Heart left ventricle (tissue), 16 donors: ENCODE measurements around the gene CXCL3. TPM values are rescaled to one million over a fixed set of nuclear protein-coding genes. Genes with fewer than 3 reads are reported as not detected.

Experiments used
- ATAC-seq, 4 donors: fragments of 200-7000 bp; cut with Tn5 transposase; one replicate each; pipeline ENCODE4 v1.9.1; 2020 to 2022; ENCODE audit warnings: moderate library complexity in 4 of 4, mild to moderate bottlenecking in 3 of 4, moderate number of reproducible peaks in 1 of 4
- DNase-seq, 5 donors: peaks; one replicate each; pipeline ENCODE4 v3.0.0-alpha.2; 2020
- H3K27ac ChIP-seq, 12 donors: fragments of 200-600 bp; sonication (generic) in 4 of 12; one replicate each; pipeline versions ENCODE4 v1.5.0 to v1.8.0; 2016 to 2022; ENCODE audit warnings: mild to moderate bottlenecking in 2 of 12
- H3K27me3 ChIP-seq, 9 donors: fragments of 200-600 bp; sonication (generic) in 2 of 9; one replicate each; pipeline versions ENCODE4 v1.5.1 to v1.8.0; 2016 to 2022; ENCODE audit warnings: mild to moderate bottlenecking in 3 of 9
- H3K36me3 ChIP-seq, 9 donors: fragments of 200-600 bp; sonication (generic) in 2 of 9; one replicate each; pipeline versions ENCODE4 v1.5.0 to v1.8.0; 2018 to 2022; ENCODE audit warnings: mild to moderate bottlenecking in 2 of 9
- H3K4me1 ChIP-seq, 12 donors: fragments of 200-600 bp; sonication (generic) in 4 of 12; one replicate each; pipeline versions ENCODE4 v1.5.0 to v1.8.0; 2016 to 2022; ENCODE audit warnings: mild to moderate bottlenecking in 3 of 12
- H3K4me3 ChIP-seq, 12 donors: fragments of 200-600 bp; sonication (generic) in 4 of 12; one replicate each; pipeline versions ENCODE4 v1.5.0 to v1.8.0; 2017 to 2022; ENCODE audit warnings: mild to moderate bottlenecking in 9 of 12, moderate library complexity in 4 of 12
- H3K9me3 ChIP-seq, 12 donors: fragments of 200-600 bp; sonication (generic) in 4 of 12; one replicate each; pipeline versions ENCODE4 v1.5.0 to v1.8.0; 2016 to 2022; ENCODE audit warnings: mild to moderate bottlenecking in 1 of 12
- CTCF ChIP-seq, 12 donors: fragments of 200-600 bp; sonication (generic) in 4 of 12; IDR thresholded peaks; one replicate each; pipeline versions ENCODE4 v1.5.0 to v1.8.0; 2018 to 2022; ENCODE audit warnings: antibody characterized with exemption in 12 of 12, mild to moderate bottlenecking in 5 of 12
- POLR2A ChIP-seq, 2 donors: fragments of 450-650 bp; IDR thresholded peaks; one replicate each; pipeline ENCODE4 v1.6.1; 2017; ENCODE audit warnings: antibody characterized with exemption in 2 of 2, mild to moderate bottlenecking in 2 of 2, moderate library complexity in 2 of 2
- WGBS, 4 donors: extraction: QIAGEN DNeasy Blood & Tissue Kit in 2 of 4; methylation state at CpG; one replicate each; pipeline versions ENCODE4 v1.1.5 to v1.1.7; 2013 to 2018; 5-methylcytosine and 5-hydroxymethylcytosine counted together
- intact Hi-C, 10 donors: fragments of 100-400 bp; cut with DNase I; formaldehyde crosslinking; loops; one replicate each; pipeline versions ENCODE4 v1.11.1 to v1.14.2; 2022
- polyA plus RNA-seq, 2 donors: library from polyadenylated mRNA; stranded (reverse); fragments of 200-250 nt; gene quantifications; one replicate each; pipeline ENCODE4 v1.2.3, GENCODE V29; 2013
- total RNA-seq, 9 donors: library from RNA; depleted of rRNA in 2 of 9; stranded (reverse); fragments of >200 nt in 2 of 9; fragmentation: NEBNext Ultra II Directional in 3 of 9; extraction: Animal tissue kit (Norgen Biotek cat#: 25700) in 3 of 9; gene quantifications; one replicate each; pipeline versions ENCODE4 v1.1.0 to v1.2.4, GENCODE V29; 2016 to 2023
- donor health status: ischemic (EF 13 %, LVEDD 7.1; RV severe dilation, severe dysfunction).
- donor health status: healthy with polysubstance abuse.
- donor health status: DM: no; HTN: yes; CAD: no.
- donor health status: DM: no; HTN: no; CAD: no.
- donor health status: ischemic (EF 25% LVEDD 6.9; RV normal size, moderate dysfunction).
- donor health status: ischemic (EF 25% LVEDD 5.7; RV mildly dilated, moderate dysfunction).
- donor health status: healthy.
- donor health status: DM: yes; HTN: yes; CAD: no.
- donor health status: ischemic (EF 35%, LVEDD 5.7; RV mildly dilated, moderate dysfunction).
- donor health status: nonischemic (EF 11% LVEDD 7.7; RV severe dilation, severe dysfunction).
- donor health status: DM: yes; HTN: yes; CAD: no.
- donor health status: PGD.
- donor health status: ischemic (EF 29% LVEDD 5.4; RV normal size, mild dysfunction).
- donor health status: nonischemic (EF 23%, LVEDD 6.1; RV moderate dilation, normal function).

CXCL3 gene
- total and polyA plus RNA-seq, 11 donors, result 0.32 to 8.9 (median 0.89) TPM; not detected in 2

- no peak for ATAC-seq
- WGBS, 4 donors, result 45 to 62% (median 50%) methylated on average over 1 of the region's 1 CpG
These were observed 10.0 kb downstream of the CXCL3 start for GRCh38 chr4:74028504-74028903.

GRCh38 chr4:74023709-74024108 is 14.8 kb downstream of the CXCL3 start:
- Histone ChIP-seq H3K27ac (no peak overlapping the region), H3K9me3 (peaks cover 0 to 17% (median 0%) of the 10 kb centered on the region in 12 donors), H3K27me3 (no peaks in the 10 kb centered on the region), H3K4me1 (no peaks in the 10 kb centered on the region), H3K4me3 (no peak overlapping the region), H3K36me3 (no peaks in the 10 kb centered on the region)
- no peak for TF ChIP-seq POLR2A (IDR thresholded peaks at IDR 0.05)
- no peak for TF ChIP-seq CTCF (IDR thresholded peaks at IDR 0.05)
- no peak for DNase-seq
- 73 to 86% (median 81%) methylated on average over 2 of the region's 2 CpGs for WGBS, 4 donors
- no peak for ATAC-seq
- intact Hi-C loops, result loop anchor here in 1 of 10 donors (10.0 kb wide), 1 partner anchor 111 kb away; no protein-coding TSS in a partner anchor

More at GRCh38 chr4:74028504-74028903, 10.0 kb downstream of the CXCL3 start:
- intact Hi-C loops, result loop anchor here in 1 of 10 donors (10.0 kb wide), 1 partner anchor 106 kb away; no protein-coding TSS in a partner anchor
- Histone ChIP-seq H3K4me1 (no peaks in the 10 kb centered on the region), H3K27ac (no peak overlapping the region), H3K36me3 (no peaks in the 10 kb centered on the region), H3K27me3 (no peaks in the 10 kb centered on the region), H3K9me3 (peaks cover 0 to 20% (median 0%) of the 10 kb centered on the region in 12 donors), H3K4me3 (no peak overlapping the region)
- TF ChIP-seq CTCF (IDR thresholded peaks at IDR 0.05) (no peak), POLR2A (IDR thresholded peaks at IDR 0.05) (no peak)
- DNase-seq, result no peak

GRCh38 chr4:74021601-74022000 is 16.9 kb downstream of the CXCL3 start:
- Histone ChIP-seq H3K4me3 (no peak overlapping the region), H3K27me3 (peaks cover 0 to 1% (median 0%) of the 10 kb centered on the region in 9 donors), H3K4me1 (peaks cover 0 to 5% (median 0%) of the 10 kb centered on the region in 12 donors), H3K27ac (no peak overlapping the region), H3K36me3 (no peaks in the 10 kb centered on the region), H3K9me3 (peaks cover 0 to 10% (median 0%) of the 10 kb centered on the region in 12 donors)
- intact Hi-C loops, result loop anchor here in 1 of 10 donors (10.0 kb wide), 1 partner anchor 113 kb away; no protein-coding TSS in a partner anchor
- ATAC-seq, result no peak
- TF ChIP-seq CTCF (IDR thresholded peaks at IDR 0.05), result no peak
- no peak for TF ChIP-seq POLR2A (IDR thresholded peaks at IDR 0.05)
- 52 to 61% (median 57%) methylated on average over 2 of the region's 2 CpGs for WGBS, 4 donors
- no peak for DNase-seq

- 48 to 50% (median 48%) methylated on average over 3 of the region's 3 CpGs for WGBS, 4 donors
- DNase-seq, result no peak
- TF ChIP-seq POLR2A (IDR thresholded peaks at IDR 0.05) (no peak), CTCF (IDR thresholded peaks at IDR 0.05) (no peak)
- Histone ChIP-seq H3K36me3 (no peaks in the 10 kb centered on the region), H3K27ac (peak overlapping the region in 1 of 12 donors; percentile 17), H3K4me1 (peaks cover 0 to 5% (median 0%) of the 10 kb centered on the region in 12 donors), H3K27me3 (peaks cover 0 to 4% (median 0%) of the 10 kb centered on the region in 9 donors), H3K9me3 (no peaks in the 10 kb centered on the region), H3K4me3 (no peak overlapping the region)
- ATAC-seq, result no peak
- intact Hi-C loops, result no loop called here
These were observed 19.7 kb downstream of the CXCL3 start for GRCh38 chr4:74018771-74019170.
